C4-2B (cell line): Measurements from ENCODE around the gene DEPP1.

Source experiments
- H3K27ac ChIP-seq: fragments of 450-650 bp; 2 replicates; pipeline ENCODE4 v1.5.1; 2017
- CTCF ChIP-seq: fragments of 450-650 bp; conservative IDR thresholded peaks from 2 replicates; pipeline ENCODE4 v1.5.1; 2017; ENCODE audit warnings: mild to moderate bottlenecking
- ZFX ChIP-seq: fragments of 450-650 bp; IDR thresholded peaks from 2 replicates; pipeline ENCODE4 v1.6.1; 2017

The DEPP1 gene

GRCh38 chr10:44927352-44927751 lies 51.3 kb downstream of the DEPP1 start:
- TF ChIP-seq ZFX (no peak), CTCF (no peak)
- no peak overlapping the region for H3K27ac ChIP-seq

GRCh38 chr10:44926751-44927351 lies 51.8 kb downstream of the DEPP1 start:
- no peak overlapping the region for H3K27ac ChIP-seq
- TF ChIP-seq ZFX (no peak), CTCF (no peak)
